Activated naive CD4-positive, alpha-beta T cell (primary cell): ENCODE measurements around the gene UHRF2.
"Not testable (repeated sequence)": the region's sequence is repeated elsewhere in the genome, so short reads cannot be mapped to it uniquely, and the experiment has no call there.

Experiments
- DNase-seq, 4 experiments: peaks; one replicate each; lab custom pipeline; 2025; lab: John Stamatoyannopoulos, UW

Gene UHRF2

GRCh38 chr9:6412487-6413364, at the start of gene UHRF2:
TSS of gene UHRF2 (plus strand) at chr9:6413199. CDS start at chr9:6413491, 292 bp downstream.
- DNase-seq, result peak; percentile 94 to 99 (median 98)

GRCh38 chr9:6367128-6367890, 45.7 kb upstream of the UHRF2 start:
- DNase-seq, result no peak

GRCh38 chr9:6368831-6369230, 44.2 kb upstream of the UHRF2 start:
- DNase-seq, result no peak

- not testable (repeated sequence) for DNase-seq
These were observed 31.5 kb upstream of the UHRF2 start for GRCh38 chr9:6381477-6382012.

GRCh38 chr9:6382681-6383080, 30.3 kb upstream of the UHRF2 start:
- no peak for DNase-seq

GRCh38 chr9:6383551-6384225, 29.3 kb upstream of the UHRF2 start:
- DNase-seq, result no peak

- no peak for DNase-seq
These were observed 28.3 kb upstream of the UHRF2 start for GRCh38 chr9:6384732-6385131.

GRCh38 chr9:6399071-6399470, 13.9 kb upstream of the UHRF2 start:
- DNase-seq, result no peak

GRCh38 chr9:6405371-6405770, 7.6 kb upstream of the UHRF2 start:
- DNase-seq, result no peak

GRCh38 chr9:6407778-6408177, 5.2 kb upstream of the UHRF2 start:
- no peak for DNase-seq

- DNase-seq, result no peak
These were observed 4.7 kb upstream of the UHRF2 start for GRCh38 chr9:6408320-6408719.

GRCh38 chr9:6409811-6410210, 3.2 kb upstream of the UHRF2 start:
- no peak for DNase-seq

- no peak for DNase-seq
These were observed 2.4 kb upstream of the UHRF2 start for GRCh38 chr9:6410633-6411032.

GRCh38 chr9:6413365-6414246, 607 bp downstream of the UHRF2 start:
- peak in 3 of 4 experiments; percentile 39 to 59 (median 50) for DNase-seq

- DNase-seq, result no peak
These were observed 1.2 kb downstream of the UHRF2 start for GRCh38 chr9:6414247-6414641.

- no peak for DNase-seq
These were observed 2.3 kb downstream of the UHRF2 start for GRCh38 chr9:6415266-6415665.

GRCh38 chr9:6417186-6417585, 4.2 kb downstream of the UHRF2 start:
- DNase-seq, result no peak

- DNase-seq, result no peak
These were observed 5.8 kb downstream of the UHRF2 start for GRCh38 chr9:6418764-6419163.

GRCh38 chr9:6424940-6425339, 11.9 kb downstream of the UHRF2 start:
- DNase-seq, result no peak

GRCh38 chr9:6426117-6426516, 13.1 kb downstream of the UHRF2 start:
- DNase-seq, result no peak
